ENCODE data around the gene CTNNA1. TPM values are rescaled to one million over a fixed set of nuclear protein-coding genes. Genes with fewer than 3 reads are reported as not detected.
"Not testable (repeated sequence)": the region's sequence is repeated elsewhere in the genome, so short reads cannot be mapped to it uniquely, and the experiment has no call there.

Gene CTNNA1
- total and polyA plus RNA-seq, 2 donors (not counting 3 experiments of a cell fraction or from before 2014, with no cell fraction given), result 156 to 394 TPM

DNA sequence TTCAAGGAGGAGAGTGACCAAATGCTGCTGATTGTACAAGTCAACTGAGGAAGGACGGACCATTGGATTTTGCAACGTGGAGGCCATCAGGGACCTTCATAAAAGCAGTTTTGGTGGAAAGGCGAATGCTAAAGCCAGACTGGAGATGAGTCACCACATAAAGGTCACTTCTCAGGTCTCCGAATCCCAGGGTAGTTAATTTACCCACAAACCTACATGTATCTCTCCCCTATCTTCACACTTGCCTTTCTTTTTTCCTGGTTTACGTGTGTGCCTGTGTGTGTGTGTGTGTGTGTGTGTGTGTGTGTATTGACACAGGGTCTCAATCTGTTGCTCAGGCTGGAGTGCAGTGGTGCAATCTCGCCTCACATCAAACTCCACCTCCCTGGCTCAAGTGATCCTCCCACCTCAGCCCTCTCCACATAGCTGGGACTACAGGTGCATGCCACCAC is 4.6 kb upstream of the CTNNA1 start:
- H2AFZ ChIP-seq (ENCODE audit: low read depth, low read length), result no peak overlapping the region

DNA sequence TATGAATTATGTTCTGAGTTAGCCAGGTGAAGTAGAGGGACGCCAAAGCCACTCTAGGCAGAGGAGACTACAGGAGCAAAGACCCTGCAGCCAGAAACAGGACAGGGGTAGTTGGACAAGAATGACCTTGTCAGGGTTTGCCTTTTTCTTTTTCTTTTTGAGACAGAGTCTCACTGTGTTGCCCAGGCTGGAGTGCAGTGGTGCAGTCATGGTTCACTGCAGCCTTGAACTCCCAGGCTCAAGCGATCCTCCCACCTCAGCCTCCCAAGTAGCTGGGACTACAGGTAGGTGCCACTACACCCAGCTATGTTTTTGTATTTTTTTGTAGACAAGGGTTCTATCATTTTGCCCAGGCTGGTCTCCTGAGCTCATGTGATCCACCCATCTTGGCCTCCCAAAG is 1.9 kb upstream of the CTNNA1 start:
- H3K27ac ChIP-seq (ENCODE audit: insufficient read depth, low read depth, low read length); BruUV-seq (replicated peaks); CTCF ChIA-PET; DNase-seq (ENCODE audit: low read depth, low spot score); FAIRE-seq; H3K9ac ChIP-seq (replicated peaks; ENCODE audit: extremely low read depth, insufficient read depth, low read length); H3K27me3 ChIP-seq (ENCODE audit: control insufficient read depth in 2 of 2, insufficient read depth in 2 of 2, low read length in 2 of 2); POLR2A ChIA-PET; H3K4me2 ChIP-seq (ENCODE audit: insufficient read depth, low read length); H2AFZ ChIP-seq (ENCODE audit: low read depth, low read length); dilution Hi-C loops (cut with MboI; ENCODE audit: extremely low pct_ligation_motif_present, low sequenced_read_pairs); H3K36me3 ChIP-seq (ENCODE audit: control insufficient read depth in 2 of 2, extremely low read depth in 1 of 2, insufficient read depth in 2 of 2, low read length in 2 of 2); H4K20me1 ChIP-seq (replicated peaks; ENCODE audit: control insufficient read depth, extremely low read depth, insufficient read depth, low read length); H3K9me1 ChIP-seq (replicated peaks; ENCODE audit: control insufficient read depth, extremely low read depth, insufficient read depth, low read length); H3K4me3 ChIP-seq (replicated peaks in 1 of 3; ENCODE audit: insufficient read depth in 1 of 3, low read depth in 1 of 3, low read length in 3 of 3); H3K9me3 ChIP-seq (replicated peaks; ENCODE audit: control insufficient read depth, insufficient read depth, low read length): not testable (repeated sequence)
- peaks cover 28% of the 10 kb centered on the region for H3K79me2 ChIP-seq (ENCODE audit: control insufficient read depth, insufficient read depth, low read length)
- H3K4me1 ChIP-seq (ENCODE audit: control insufficient read depth, extremely low read depth, insufficient read depth, low read length), result peaks cover 14% of the 10 kb centered on the region
- intact Hi-C loops (cut with micrococcal nuclease), result loop anchor here (5.0 kb wide), 1 partner anchor 109 kb away; no protein-coding TSS in a partner anchor

More for the DNA sequence above, 4.6 kb upstream of the CTNNA1 start:
- no peaks in the 10 kb centered on the region for H3K27me3 ChIP-seq (ENCODE audit: control insufficient read depth in 2 of 2, insufficient read depth in 2 of 2, low read length in 2 of 2)
- FAIRE-seq (no peak), DNase-seq (ENCODE audit: low read depth, low spot score) (no peak)
- H3K79me2 ChIP-seq (ENCODE audit: control insufficient read depth, insufficient read depth, low read length), result peaks cover 1% of the 10 kb centered on the region
- no peaks in the 10 kb centered on the region for H3K9me1 ChIP-seq (replicated peaks; ENCODE audit: control insufficient read depth, extremely low read depth, insufficient read depth, low read length)
- no peak overlapping the region for H3K4me2 ChIP-seq (ENCODE audit: insufficient read depth, low read length)
- BruUV-seq (replicated peaks), result no TSS peak
- no peaks in the 10 kb centered on the region for H4K20me1 ChIP-seq (replicated peaks; ENCODE audit: control insufficient read depth, extremely low read depth, insufficient read depth, low read length)
- H3K9me3 ChIP-seq (replicated peaks; ENCODE audit: control insufficient read depth, insufficient read depth, low read length), result no peaks in the 10 kb centered on the region
- no peak overlapping the region for H3K4me3 ChIP-seq (replicated peaks in 1 of 3; ENCODE audit: insufficient read depth in 1 of 3, low read depth in 1 of 3, low read length in 3 of 3)
- no peak overlapping the region for H3K27ac ChIP-seq (ENCODE audit: insufficient read depth, low read depth, low read length)
- peaks cover 4% of the 10 kb centered on the region for H3K4me1 ChIP-seq (ENCODE audit: control insufficient read depth, extremely low read depth, insufficient read depth, low read length)
- no peaks in the 10 kb centered on the region for H3K36me3 ChIP-seq (ENCODE audit: control insufficient read depth in 2 of 2, extremely low read depth in 1 of 2, insufficient read depth in 2 of 2, low read length in 2 of 2)
- POLR2A ChIA-PET, result no interaction called here
- CTCF ChIA-PET, result no interaction called here
- intact Hi-C loops (cut with micrococcal nuclease), result no loop called here
- TF ChIP-seq, protein P1, sequence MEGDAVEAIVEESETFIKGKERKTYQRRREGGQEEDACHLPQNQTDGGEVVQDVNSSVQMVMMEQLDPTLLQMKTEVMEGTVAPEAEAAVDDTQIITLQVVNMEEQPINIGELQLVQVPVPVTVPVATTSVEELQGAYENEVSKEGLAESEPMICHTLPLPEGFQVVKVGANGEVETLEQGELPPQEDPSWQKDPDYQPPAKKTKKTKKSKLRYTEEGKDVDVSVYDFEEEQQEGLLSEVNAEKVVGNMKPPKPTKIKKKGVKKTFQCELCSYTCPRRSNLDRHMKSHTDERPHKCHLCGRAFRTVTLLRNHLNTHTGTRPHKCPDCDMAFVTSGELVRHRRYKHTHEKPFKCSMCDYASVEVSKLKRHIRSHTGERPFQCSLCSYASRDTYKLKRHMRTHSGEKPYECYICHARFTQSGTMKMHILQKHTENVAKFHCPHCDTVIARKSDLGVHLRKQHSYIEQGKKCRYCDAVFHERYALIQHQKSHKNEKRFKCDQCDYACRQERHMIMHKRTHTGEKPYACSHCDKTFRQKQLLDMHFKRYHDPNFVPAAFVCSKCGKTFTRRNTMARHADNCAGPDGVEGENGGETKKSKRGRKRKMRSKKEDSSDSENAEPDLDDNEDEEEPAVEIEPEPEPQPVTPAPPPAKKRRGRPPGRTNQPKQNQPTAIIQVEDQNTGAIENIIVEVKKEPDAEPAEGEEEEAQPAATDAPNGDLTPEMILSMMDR (IDR thresholded peaks at IDR 0.05; ENCODE audit: extremely low read depth in 1 of 2, insufficient read depth in 1 of 2, low read depth in 1 of 2, low read length in 2 of 2), result no peak
- TF ChIP-seq POLR2AphosphoS5 (IDR thresholded peaks at IDR 0.05; ENCODE audit: insufficient read depth, low read depth, low read length), result no peak
- TF ChIP-seq JUN (IDR thresholded peaks at IDR 0.05; ENCODE audit: borderline replicate concordance, insufficient read depth, insufficient read length, low read depth), result no peak
- no peak for TF ChIP-seq MYC (IDR thresholded peaks at IDR 0.05; ENCODE audit: low read depth, low read length)
- TF ChIP-seq GATA2 (IDR thresholded peaks at IDR 0.05; ENCODE audit: insufficient read depth, insufficient read length, low read depth, low read length), result no peak
- TF ChIP-seq FOS (IDR thresholded peaks at IDR 0.05; ENCODE audit: borderline replicate concordance, insufficient read depth, low read length), result no peak
- TF ChIP-seq POLR2A (IDR thresholded peaks at IDR 0.05; ENCODE audit: low read depth, low read length), result no peak
- TF ChIP-seq EZH2 (IDR thresholded peaks at IDR 0.05; ENCODE audit: borderline replicate concordance, low read depth, low read length, severe bottlenecking), result no peak
- TF ChIP-seq, protein P2, sequence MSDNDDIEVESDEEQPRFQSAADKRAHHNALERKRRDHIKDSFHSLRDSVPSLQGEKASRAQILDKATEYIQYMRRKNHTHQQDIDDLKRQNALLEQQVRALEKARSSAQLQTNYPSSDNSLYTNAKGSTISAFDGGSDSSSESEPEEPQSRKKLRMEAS (IDR thresholded peaks at IDR 0.05; ENCODE audit: insufficient read depth, insufficient read length), result no peak
- dilution Hi-C loops (cut with MboI; ENCODE audit: extremely low pct_ligation_motif_present, low sequenced_read_pairs), result no loop called here
- H3K9ac ChIP-seq (replicated peaks; ENCODE audit: extremely low read depth, insufficient read depth, low read length), result no peak overlapping the region

Data from endothelial cell of umbilical vein (primary cell).